M059J (cell line): ENCODE results near the gene CNTN5. TPM values are rescaled to one million over a fixed set of nuclear protein-coding genes. Genes with fewer than 3 reads are reported as not detected.

Source experiments
- DNase-seq: peaks from one replicate; pipeline ENCODE4 v3.0.0-alpha.2; 2012; ENCODE audit warnings: low read depth
- total RNA-seq: library from RNA; depleted of rRNA; stranded (reverse); fragments of >200 nt; shearing (Covaris generic); gene quantifications from 2 replicates; pipeline ENCODE4 v1.2.3, GENCODE V29; 2014

CNTN5 gene
- total RNA-seq, 1 experiment from 2014 or later = 0.57 TPM

DNA sequence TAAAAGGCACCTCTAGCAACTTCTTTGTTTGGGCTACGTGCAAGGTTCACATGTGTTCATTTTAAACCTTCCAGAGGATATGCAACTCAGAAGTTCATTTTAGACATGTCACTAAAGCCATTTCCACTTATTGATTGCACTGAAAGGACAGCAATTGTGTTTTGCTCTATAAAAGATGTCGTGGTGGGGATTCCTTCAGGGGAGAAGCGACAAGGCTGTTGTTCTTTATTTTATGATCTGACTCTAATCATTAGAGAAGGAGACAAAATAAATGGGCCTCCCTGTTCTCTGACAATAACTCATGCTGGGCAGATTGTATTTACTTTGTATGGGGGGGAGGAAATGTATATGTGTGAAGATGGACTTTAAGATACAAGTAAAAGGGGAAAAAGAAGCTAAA, 1296.2 kb downstream of the CNTN5 start:
- DNase-seq = no peak

DNA sequence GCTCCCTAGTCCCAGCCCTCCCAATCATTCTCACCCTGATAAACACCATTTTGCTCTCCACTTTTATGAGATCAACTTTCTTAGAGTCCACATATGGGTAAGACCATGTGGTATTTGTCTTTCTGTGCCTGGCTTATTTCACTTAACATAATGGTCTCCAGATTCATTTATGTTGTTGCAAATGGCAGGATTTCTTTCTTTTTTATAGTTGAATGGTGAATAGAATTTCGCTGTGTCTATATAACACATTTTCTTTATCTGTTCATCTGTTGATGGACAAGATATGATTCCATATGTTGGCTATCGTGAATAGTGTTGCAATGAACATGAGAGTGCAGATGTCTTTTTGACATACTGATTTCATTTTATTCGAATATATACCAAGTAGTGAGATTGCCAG, 1298.9 kb downstream of the CNTN5 start:
- DNase-seq = no peak

DNA sequence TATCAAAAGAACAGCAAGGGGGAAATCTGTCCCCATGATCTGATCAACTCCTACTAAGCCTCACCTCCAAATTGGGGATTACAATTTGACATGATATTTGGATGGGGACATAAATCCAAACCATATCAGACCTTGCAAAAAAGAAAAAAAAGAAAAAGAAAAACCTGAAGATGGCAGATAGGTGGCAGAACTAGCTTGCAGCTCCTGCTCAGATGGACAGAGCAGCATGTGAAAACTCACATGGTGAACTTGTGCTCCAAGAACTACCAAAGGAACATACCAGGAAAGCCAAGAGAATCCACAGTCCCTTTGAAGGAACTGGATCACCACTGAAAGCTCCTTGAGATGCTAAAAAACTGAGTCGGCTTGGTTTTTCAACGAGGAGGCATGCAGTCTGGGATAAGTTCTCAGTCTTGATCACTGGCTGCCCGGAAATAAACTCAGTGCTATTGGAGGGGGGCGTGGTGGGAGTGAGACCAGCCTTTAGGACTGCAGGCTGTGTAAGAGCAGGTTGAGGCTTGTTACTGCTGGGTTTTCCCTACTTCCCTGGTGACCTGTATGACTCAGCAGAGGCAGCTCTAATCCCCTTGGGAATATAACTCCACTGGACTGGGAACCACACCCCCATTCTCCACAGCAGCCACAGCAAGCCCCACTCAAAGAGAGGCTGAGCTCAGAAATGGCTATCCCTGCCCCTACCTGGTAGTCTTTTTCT, 1308.0 kb downstream of the CNTN5 start:
- peak; percentile 74 for DNase-seq

DNA sequence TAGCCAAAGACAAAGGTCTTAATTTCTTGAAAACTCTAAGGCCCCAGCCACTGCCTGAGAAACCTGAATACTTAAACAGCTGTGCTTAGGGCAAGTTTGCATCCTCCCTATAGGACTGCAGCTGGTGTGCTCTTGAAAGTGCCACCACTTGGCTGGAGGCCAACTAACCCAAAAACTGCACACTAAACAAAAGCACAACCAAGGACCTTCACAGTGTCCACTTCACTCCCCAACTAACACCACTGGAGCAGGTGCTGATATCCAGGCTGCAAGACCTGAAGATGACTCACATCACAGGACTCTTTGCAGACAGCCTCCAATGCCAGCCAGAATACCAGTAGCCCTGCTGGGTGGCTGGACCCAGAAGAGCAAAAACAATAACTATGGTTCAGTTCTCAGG, 1308.6 kb downstream of the CNTN5 start:
- DNase-seq = peak; percentile 57

DNA sequence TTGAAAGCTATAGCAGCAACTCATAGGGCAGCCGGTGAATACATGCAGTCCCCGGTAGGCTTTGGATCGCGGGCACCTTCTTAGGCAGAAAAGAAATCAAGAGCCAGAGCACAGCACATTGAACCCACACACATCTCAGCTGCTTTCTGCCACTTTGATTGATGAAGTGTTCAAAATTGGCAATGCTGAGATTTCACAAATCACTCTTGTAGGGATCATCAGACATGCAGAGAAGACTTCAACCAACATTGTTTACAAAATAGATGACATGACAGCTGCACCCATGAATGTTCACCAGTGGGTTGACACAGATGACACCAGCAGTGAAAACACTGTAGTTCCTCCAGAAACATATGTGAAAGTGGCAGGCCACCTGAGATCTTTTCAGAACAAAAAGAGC, 1316.1 kb downstream of the CNTN5 start:
- DNase-seq = no peak

DNA sequence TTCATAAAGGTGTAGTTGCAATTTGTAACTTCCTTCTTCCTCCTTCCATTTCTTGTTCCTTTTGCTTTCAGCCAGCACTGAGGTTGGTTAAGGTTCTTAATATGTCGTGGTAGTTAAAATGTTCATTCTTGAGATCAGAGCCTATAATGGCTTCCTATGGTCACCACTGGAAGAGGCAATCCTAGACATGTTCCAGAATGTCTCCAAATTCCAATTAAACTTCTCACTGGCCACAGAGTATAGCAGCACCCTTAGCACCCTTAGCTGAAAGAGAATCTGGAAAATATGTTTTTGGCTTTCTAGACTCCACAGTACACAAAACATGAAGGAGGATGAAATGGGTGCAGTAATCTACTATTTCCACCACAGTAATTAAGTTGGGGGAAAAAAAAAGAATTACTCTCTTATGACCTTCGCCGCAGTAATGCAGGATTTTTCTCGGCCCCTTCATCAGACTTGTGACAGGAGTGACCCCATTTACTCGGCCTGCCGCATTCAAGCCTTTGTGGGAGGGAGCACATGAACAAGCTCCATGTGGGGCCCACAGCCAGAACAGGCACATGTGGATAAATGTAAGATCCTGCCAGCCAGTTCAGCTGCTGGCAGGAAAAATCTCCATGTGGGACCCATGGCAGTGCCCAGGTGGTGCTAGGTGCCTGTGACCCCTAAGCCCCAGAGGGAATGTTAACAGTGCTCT, 1317.5 kb downstream of the CNTN5 start:
- no peak for DNase-seq

DNA sequence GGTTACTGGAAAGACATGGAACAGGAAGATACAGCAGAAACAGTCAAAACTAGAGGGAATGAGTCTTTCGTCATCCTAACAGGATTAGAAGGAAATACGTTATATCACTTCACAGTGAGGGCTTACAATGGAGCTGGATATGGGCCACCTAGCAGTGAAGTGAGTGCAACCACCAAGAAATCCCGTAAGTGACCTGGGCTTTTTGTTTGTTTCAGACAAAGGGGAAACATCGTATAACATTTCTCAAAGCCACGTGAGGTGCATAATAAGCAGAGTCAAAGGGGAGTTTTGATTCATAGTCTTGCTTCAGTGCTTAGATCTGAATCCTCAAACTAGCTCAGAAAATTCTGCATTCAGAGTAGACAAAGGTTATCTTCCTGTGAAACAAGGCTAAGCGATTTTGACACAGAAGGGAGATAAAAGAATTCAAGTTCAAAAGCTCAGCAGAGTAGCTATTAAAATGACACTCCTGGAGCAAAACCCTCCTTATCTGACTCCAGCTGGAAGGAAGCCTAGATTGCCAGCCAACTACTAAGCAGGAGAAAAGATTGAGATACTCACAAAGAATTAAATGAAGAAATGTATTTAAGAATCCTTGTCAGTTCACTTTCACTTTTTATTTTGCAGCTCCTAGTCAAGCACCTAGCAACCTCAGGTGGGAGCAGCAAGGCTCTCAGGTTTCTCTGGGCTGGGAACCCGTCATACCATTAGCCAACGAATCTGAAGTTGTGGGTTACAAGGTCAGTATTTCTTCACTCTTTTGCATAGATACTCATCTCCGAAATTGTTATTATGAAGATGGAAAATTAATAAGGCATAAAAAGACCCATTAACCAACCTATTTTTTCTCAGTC, 1319.9 kb downstream of the CNTN5 start:
- peak; percentile 33 for DNase-seq

DNA sequence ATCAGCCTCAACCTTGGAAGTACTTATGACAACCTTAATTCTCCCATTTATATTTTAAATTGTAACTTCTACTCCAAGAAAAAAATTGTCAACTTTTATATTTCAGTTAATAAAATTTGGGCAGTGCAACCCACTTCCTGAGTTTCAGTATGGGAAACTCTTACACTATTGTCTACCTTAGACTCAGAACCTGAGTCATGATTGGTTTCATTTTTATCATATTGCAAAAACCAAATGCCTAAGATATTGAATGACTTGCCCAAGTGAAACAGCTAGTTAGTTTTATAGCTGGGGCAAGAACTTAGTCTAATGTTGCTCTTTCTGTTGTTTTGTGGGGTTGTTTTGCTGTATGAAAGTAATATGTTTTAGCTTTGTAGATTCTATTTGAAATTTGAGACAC, 1332.3 kb downstream of the CNTN5 start:
- no peak for DNase-seq

DNA sequence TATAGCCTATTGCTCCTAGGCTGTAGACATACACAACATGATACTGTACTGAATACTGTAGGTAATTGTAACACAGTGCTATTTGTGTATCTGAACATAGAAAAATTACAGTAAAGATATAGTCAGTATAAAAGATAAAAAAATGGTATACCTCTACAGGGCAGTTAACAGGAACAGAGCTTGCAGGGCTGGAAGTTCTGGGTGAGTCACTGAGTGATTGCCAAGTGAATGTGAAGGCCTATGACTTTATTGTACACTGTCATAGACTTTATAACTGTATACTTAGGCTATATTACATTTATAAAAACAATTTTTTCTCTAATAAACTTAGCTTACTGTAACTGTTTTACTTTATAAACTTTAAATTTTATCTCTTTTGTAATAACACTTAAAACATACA, 1334.0 kb downstream of the CNTN5 start:
- DNase-seq = peak; percentile 48

DNA sequence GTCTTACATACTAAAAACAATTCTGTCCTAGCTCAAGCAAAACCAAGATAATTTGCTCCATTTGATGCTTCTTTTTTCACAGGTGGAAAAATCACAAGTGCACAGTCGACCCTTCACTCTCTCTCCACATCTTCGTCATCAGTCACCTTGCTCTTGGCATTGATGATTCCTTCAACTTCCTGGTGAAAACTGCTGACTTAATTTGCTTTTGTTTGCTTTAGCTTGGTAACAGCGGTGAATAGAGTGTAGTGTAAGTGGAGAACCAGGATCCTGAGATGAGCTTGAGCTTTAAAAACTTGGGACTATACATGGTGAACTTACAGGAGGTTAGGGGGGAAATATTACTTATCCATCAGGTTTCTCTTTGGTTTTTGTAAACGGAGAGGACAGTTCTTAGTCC, 1335.3 kb downstream of the CNTN5 start:
- peak; percentile 14 for DNase-seq

DNA sequence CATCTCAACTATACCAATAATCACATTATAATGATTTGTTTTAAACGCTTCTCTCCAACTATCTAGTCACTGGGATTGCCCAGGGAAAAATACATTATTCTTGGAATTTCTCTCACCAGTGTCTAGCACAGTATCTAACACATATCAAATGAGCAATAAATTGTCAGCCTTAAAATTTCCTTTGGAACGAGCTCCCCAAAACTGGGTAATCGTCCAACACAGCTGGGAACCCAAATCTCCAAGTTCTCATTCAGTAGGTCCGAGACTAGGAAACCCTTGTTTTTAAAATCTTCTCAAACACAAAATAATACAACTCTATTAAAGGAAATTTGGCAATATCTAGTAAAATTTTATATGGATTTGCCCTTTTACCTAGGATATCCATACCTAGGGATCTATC, 1338.5 kb downstream of the CNTN5 start:
- DNase-seq = no peak

DNA sequence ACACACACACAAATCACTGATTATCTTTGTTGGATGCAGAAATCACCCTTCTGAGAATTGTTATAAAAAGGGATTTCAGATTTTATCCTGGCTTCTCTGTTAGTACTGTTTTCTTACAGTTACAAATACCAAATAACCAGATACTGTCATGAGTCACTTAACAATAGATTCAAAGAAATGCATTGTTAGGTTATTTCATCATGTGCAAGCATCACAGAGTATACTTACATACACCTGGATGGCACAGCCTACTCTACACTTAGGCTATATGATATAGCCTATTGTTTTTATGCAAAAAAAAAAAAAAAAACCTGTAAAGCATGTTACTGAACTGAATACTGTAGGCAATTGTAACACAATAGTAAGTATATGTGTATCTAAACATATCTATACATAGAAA, 1347.1 kb downstream of the CNTN5 start:
- no peak for DNase-seq

DNA sequence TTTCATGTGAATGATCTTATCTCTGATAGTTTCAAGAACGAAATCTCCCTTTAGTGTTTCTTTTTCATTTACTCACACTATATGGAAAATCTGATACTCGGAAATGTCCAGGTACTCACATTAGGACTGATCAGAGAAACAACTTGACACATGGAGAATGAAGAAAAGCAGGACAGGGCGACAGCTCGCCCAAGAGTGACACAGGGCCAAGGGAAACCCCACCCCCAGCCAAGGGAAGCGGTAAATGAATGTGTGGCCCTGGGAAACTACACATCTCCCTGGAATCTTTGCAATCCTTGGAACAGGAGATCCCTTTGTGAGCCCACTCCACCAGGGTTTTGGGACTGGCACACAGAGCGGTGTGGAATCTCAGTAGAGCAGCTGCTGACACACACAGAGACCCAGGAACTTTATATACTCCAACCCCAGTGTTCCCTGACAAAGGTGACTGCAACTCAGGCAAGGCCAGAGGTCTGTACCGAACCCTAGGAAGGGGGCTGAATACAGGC, 1362.7 kb downstream of the CNTN5 start:
- peak; percentile 9 for DNase-seq

DNA sequence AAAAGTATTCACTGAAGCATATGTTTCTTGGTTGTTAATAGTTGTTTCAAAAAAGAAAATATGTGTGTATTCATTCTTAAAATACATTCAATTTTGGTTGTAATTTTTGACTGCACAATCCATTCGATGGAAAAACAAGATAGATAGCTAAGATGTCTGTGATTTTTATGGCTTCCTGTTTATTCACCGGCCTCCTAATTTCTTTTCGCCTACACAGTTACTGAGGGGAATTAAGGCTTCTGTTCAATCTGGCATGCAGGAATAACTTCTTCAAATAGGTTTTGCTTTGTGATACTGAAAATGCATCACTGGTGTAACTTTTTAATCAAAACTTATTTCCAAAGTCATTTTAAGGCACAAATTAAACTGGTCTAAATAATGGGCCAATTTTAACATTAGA, 1375.5 kb downstream of the CNTN5 start:
- no peak for DNase-seq

DNA sequence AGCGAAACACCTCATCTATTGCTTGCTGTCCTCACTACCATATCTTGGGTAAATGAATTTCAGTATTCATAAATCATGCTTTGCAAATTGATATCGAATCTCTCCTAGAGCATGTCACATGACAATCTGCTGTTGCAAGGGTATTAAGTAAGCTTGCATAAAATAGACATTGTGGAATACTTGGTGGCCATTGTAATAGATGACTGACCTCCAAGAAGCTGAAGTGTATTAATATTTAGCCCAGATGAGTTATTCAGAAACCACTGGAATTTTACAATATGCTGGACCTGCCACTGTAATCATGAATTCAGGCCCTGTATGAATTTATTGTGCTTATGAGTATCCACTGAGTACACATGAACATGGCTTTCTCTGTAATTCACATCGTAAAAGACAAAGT, 1376.7 kb downstream of the CNTN5 start:
- no peak for DNase-seq

DNA sequence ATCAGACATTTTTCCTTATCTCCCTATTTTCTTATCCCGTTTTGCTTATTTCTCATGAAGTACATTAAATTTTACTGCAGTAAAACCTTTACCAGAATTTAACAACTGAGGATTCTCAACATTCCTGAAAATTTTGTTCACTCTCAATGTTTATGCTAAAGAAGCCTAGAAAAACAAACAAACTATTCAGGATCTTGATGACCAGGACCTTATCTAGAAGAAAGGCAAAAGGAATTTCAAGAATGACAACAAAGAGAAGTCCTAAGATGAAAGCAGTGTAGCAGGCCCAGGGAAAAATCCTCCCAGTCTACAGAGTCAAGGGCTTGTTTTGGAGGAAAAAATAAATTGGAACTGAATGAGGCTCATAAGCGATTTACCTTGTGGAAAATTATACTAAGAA, 1383.1 kb downstream of the CNTN5 start:
- DNase-seq = peak; percentile 92

DNA sequence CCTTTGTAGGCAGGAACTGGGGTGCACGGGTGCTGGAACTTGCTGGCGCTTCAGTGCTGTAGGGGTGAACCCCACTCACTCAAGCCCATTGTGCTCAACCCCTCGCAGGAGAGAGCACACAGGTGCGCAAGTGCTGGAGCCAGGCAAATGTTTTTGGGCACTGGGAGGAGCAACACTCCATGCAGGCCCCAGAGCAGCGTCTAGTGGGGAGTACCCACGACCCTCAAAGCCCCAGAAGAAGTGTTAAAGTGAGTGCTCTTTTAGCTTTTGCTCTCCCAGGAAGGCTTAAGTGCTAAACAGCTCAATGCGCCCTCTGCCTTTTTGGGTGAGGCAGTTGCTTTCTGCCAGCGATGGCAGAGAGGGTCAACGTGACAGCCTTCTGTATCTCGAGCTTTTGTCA, 1384.2 kb downstream of the CNTN5 start:
- no peak for DNase-seq
